Uterus (tissue), 4 donors: ENCODE data around the gene SLC25A30. TPM values are rescaled to one million over a fixed set of nuclear protein-coding genes. Genes with fewer than 3 reads are reported as not detected.

Source experiments
- DNase-seq, 2 donors: peaks; one replicate each; pipeline ENCODE4 v3.0.0-alpha.2; 2019 to 2020
- H3K27ac ChIP-seq, 2 donors: fragments of 200-600 bp; sonication (generic); 1 replicate in 1 of 2; 2 replicates in 1 of 2; pipeline ENCODE4 v1.5.1; 2016 to 2018
- H3K27me3 ChIP-seq, 2 donors: fragments of 200-600 bp; sonication (generic); one replicate each; pipeline ENCODE4 v1.5.1; 2018 to 2019; ENCODE audit warnings: control low read depth in 1 of 2
- H3K36me3 ChIP-seq, 2 donors: fragments of 200-600 bp; sonication (generic); one replicate each; pipeline ENCODE4 v1.5.1; 2019; ENCODE audit warnings: control low read depth in 1 of 2
- H3K4me1 ChIP-seq, 2 donors: fragments of 200-600 bp; sonication (generic); one replicate each; pipeline ENCODE4 v1.5.1; 2018 to 2019; ENCODE audit warnings: control low read depth in 1 of 2
- H3K4me3 ChIP-seq, 2 donors: fragments of 200-600 bp; sonication (generic); 1 replicate in 1 of 2; 2 replicates in 1 of 2; pipeline ENCODE4 v1.5.1; 2018 to 2019; ENCODE audit warnings: mild to moderate bottlenecking in 1 of 2
- H3K9me3 ChIP-seq, 2 donors: fragments of 200-600 bp; sonication (generic); one replicate each; pipeline ENCODE4 v1.5.1; 2019; ENCODE audit warnings: control low read depth in 1 of 2
- POLR2A ChIP-seq, 2 donors: fragments of 450-650 bp; IDR thresholded peaks; one replicate each; pipeline ENCODE4 v1.6.1; 2016; ENCODE audit warnings: antibody characterized with exemption in 2 of 2, mild to moderate bottlenecking in 1 of 2, moderate library complexity in 1 of 2
- intact Hi-C: fragments of 100-400 bp; cut with DNase I; formaldehyde crosslinking; loops from one replicate; pipeline ENCODE4 v1.15.1; 2023; ENCODE audit warnings: low total_unique reads
- total RNA-seq, 4 donors: library from RNA; depleted of rRNA in 3 of 4; stranded (reverse); fragments of >200 nt in 3 of 4; gene quantifications; one replicate each; pipeline versions ENCODE4 v1.1.0 to v1.2.4, GENCODE V29; 2014 to 2023
- TF ChIP-seq, protein P1 (sequence below), 4 experiments: fragments of 200-600 bp in 2 of 4; fragments of 450-650 bp in 2 of 4; sonication (generic) in 2 of 4; IDR thresholded peaks; one replicate each; pipeline ENCODE4 v1.5.1; 2016 to 2019; ENCODE audit warnings: antibody characterized with exemption in 4 of 4, mild to moderate bottlenecking in 2 of 4, moderate library complexity in 1 of 4
- donor health status: DM: yes; HTN: yes; CAD: no.

SLC25A30 gene
- total RNA-seq, 4 donors from 2014 or later = 8.2 to 30.5 (median 22.2) TPM

- intact Hi-C loops = no loop called here
- no peaks in the 10 kb centered on the region for H3K27me3 ChIP-seq
- TF ChIP-seq, protein P1, sequence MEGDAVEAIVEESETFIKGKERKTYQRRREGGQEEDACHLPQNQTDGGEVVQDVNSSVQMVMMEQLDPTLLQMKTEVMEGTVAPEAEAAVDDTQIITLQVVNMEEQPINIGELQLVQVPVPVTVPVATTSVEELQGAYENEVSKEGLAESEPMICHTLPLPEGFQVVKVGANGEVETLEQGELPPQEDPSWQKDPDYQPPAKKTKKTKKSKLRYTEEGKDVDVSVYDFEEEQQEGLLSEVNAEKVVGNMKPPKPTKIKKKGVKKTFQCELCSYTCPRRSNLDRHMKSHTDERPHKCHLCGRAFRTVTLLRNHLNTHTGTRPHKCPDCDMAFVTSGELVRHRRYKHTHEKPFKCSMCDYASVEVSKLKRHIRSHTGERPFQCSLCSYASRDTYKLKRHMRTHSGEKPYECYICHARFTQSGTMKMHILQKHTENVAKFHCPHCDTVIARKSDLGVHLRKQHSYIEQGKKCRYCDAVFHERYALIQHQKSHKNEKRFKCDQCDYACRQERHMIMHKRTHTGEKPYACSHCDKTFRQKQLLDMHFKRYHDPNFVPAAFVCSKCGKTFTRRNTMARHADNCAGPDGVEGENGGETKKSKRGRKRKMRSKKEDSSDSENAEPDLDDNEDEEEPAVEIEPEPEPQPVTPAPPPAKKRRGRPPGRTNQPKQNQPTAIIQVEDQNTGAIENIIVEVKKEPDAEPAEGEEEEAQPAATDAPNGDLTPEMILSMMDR (IDR thresholded peaks at IDR 0.05) = no peak
- no peak for TF ChIP-seq POLR2A (IDR thresholded peaks at IDR 0.05)
- H3K36me3 ChIP-seq = no peaks in the 10 kb centered on the region
- H3K4me3 ChIP-seq = no peak overlapping the region
- DNase-seq = no peak
- no peaks in the 10 kb centered on the region for H3K9me3 ChIP-seq
- H3K27ac ChIP-seq = no peak overlapping the region
- H3K4me1 ChIP-seq = peaks cover 0 to 3% of the 10 kb centered on the region in 2 donors
Observed at GRCh38 chr13:45410001-45410400, 8.2 kb downstream of the SLC25A30 start.

DNA sequence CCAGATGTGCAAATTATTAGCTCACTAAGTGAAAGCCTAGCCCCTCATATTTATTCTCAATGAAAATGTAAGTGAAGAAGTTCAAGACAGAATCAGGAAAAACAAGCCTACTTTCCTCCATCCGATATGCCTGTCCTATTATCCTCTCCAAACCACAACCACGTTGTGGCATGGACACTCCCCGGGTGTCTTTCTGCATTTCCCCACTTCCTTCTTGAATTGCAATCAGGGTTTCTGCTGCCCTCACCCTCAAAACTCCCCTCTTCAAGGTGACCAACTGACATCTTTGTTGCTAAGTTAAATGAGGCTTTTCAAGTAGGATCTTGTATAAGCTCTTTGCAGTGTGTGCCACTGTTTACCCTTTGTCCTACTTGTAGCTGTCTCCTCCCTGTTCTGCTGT lies 11.8 kb downstream of the SLC25A30 start:
- Histone ChIP-seq H3K4me1 (no peaks in the 10 kb centered on the region), H3K9me3 (no peaks in the 10 kb centered on the region)

GRCh38 chr13:45403081-45403480 lies 15.1 kb downstream of the SLC25A30 start:
- no peak for DNase-seq
- Histone ChIP-seq H3K27ac (no peak overlapping the region), H3K4me3 (no peak overlapping the region), H3K27me3 (no peaks in the 10 kb centered on the region), H3K4me1 (no peaks in the 10 kb centered on the region), H3K9me3 (no peaks in the 10 kb centered on the region), H3K36me3 (no peaks in the 10 kb centered on the region)
- intact Hi-C loops = no loop called here
- TF ChIP-seq, protein P1 (IDR thresholded peaks at IDR 0.05) = no peak
- no peak for TF ChIP-seq POLR2A (IDR thresholded peaks at IDR 0.05)

More for the DNA sequence above, 11.8 kb downstream of the SLC25A30 start:
- intact Hi-C loops = no loop called here
- no peak for TF ChIP-seq POLR2A (IDR thresholded peaks at IDR 0.05)
- TF ChIP-seq, protein P1 (IDR thresholded peaks at IDR 0.05) = no peak
- no peak for DNase-seq
- H3K27ac ChIP-seq = no peak overlapping the region
- no peaks in the 10 kb centered on the region for H3K27me3 ChIP-seq
- H3K4me3 ChIP-seq = no peak overlapping the region
- H3K36me3 ChIP-seq = no peaks in the 10 kb centered on the region

GRCh38 chr13:45402641-45403040 lies 15.5 kb downstream of the SLC25A30 start:
- H3K36me3 ChIP-seq = no peaks in the 10 kb centered on the region
- no peaks in the 10 kb centered on the region for H3K9me3 ChIP-seq
- TF ChIP-seq, protein P1 (IDR thresholded peaks at IDR 0.05) = no peak
- TF ChIP-seq POLR2A (IDR thresholded peaks at IDR 0.05) = no peak
- no peak for DNase-seq
- intact Hi-C loops = no loop called here
- no peak overlapping the region for H3K27ac ChIP-seq
- H3K27me3 ChIP-seq = no peaks in the 10 kb centered on the region
- H3K4me3 ChIP-seq = no peak overlapping the region
- H3K4me1 ChIP-seq = no peaks in the 10 kb centered on the region

- DNase-seq = no peak
- TF ChIP-seq POLR2A (IDR thresholded peaks at IDR 0.05) = no peak
- TF ChIP-seq, protein P1 (IDR thresholded peaks at IDR 0.05) = no peak
- Histone ChIP-seq H3K9me3 (no peaks in the 10 kb centered on the region), H3K27me3 (no peaks in the 10 kb centered on the region), H3K4me3 (no peak overlapping the region), H3K4me1 (no peaks in the 10 kb centered on the region), H3K36me3 (no peaks in the 10 kb centered on the region), H3K27ac (no peak overlapping the region)
- intact Hi-C loops = no loop called here
Observed at GRCh38 chr13:45401314-45401713, 16.9 kb downstream of the SLC25A30 start.
